NCI-H748 (cell line): ENCODE data around the gene CYTH1.
"Not testable (repeated sequence)": the region's sequence is repeated elsewhere in the genome, so short reads cannot be mapped to it uniquely, and the experiment has no call there.

Source experiments
- DNase-seq: peaks from one replicate; lab custom pipeline; 2025; ENCODE audit not compliant: unreplicated experiment; lab: John Stamatoyannopoulos, UW

The CYTH1 gene

GRCh38 chr17:78763561-78763960 lies 18.5 kb downstream of the CYTH1 start:
- DNase-seq, result no peak

GRCh38 chr17:78761789-78762406 lies 20.2 kb downstream of the CYTH1 start:
- no peak for DNase-seq

- no peak for DNase-seq
Measured at GRCh38 chr17:78759969-78760352, 22.1 kb downstream of the CYTH1 start.

- peak; percentile 87 for DNase-seq
Measured at GRCh38 chr17:78759203-78759968, 22.7 kb downstream of the CYTH1 start.

GRCh38 chr17:78753316-78754250 lies 28.5 kb downstream of the CYTH1 start:
- no peak for DNase-seq

- DNase-seq, result no peak
Measured at GRCh38 chr17:78751447-78752161, 30.5 kb downstream of the CYTH1 start.

GRCh38 chr17:78751000-78751399 lies 31.1 kb downstream of the CYTH1 start:
- not testable (repeated sequence) for DNase-seq

- DNase-seq, result no peak
Measured at GRCh38 chr17:78748730-78749317, 33.2 kb downstream of the CYTH1 start.

- no peak for DNase-seq
Measured at GRCh38 chr17:78748048-78748729, 33.9 kb downstream of the CYTH1 start.

- DNase-seq, result no peak
Measured at GRCh38 chr17:78747488-78747887, 34.6 kb downstream of the CYTH1 start.

GRCh38 chr17:78746949-78747269 lies 35.2 kb downstream of the CYTH1 start:
- DNase-seq, result no peak

- no peak for DNase-seq
Measured at GRCh38 chr17:78746263-78746948, 35.7 kb downstream of the CYTH1 start.

- peak; percentile 14 for DNase-seq
Measured at GRCh38 chr17:78745407-78746088, 36.5 kb downstream of the CYTH1 start.

GRCh38 chr17:78742901-78743300 lies 39.2 kb downstream of the CYTH1 start:
- no peak for DNase-seq

GRCh38 chr17:78741644-78742284 lies 40.3 kb downstream of the CYTH1 start:
- no peak for DNase-seq

- no peak for DNase-seq
Measured at GRCh38 chr17:78739331-78739931, 42.6 kb downstream of the CYTH1 start.

GRCh38 chr17:78738698-78739097 lies 43.4 kb downstream of the CYTH1 start:
- DNase-seq, result no peak

- no peak for DNase-seq
Measured at GRCh38 chr17:78738278-78738677, 43.8 kb downstream of the CYTH1 start.
